SW 1271 (cell line): ENCODE measurements around the gene USP17L26.
"Not testable (repeated sequence)": the region's sequence is repeated elsewhere in the genome, so short reads cannot be mapped to it uniquely, and the experiment has no call there.

Experiments used
- DNase-seq, 2 experiments: peaks; one replicate each; lab custom pipeline; 2025; lab: John Stamatoyannopoulos, UW

The USP17L26 gene

GRCh38 chr4:9334358-9334757 is at the start of gene USP17L26:
Gene USP17L26 (plus strand): TSS chr4:9334658. CDS start chr4:9334658, 0 bp downstream.
- DNase-seq, result not testable (repeated sequence)

- not testable (repeated sequence) for DNase-seq
Measured at GRCh38 chr4:9324191-9324590, 10.3 kb upstream of the USP17L26 start.

GRCh38 chr4:9324865-9325264 is 9.6 kb upstream of the USP17L26 start, which contains the start of gene USP17L24:
Gene USP17L24 (plus strand): TSS chr4:9325165. CDS start chr4:9325165, 0 bp downstream.
- DNase-seq, result not testable (repeated sequence)

GRCh38 chr4:9329611-9330010 is 4.8 kb upstream of the USP17L26 start, which contains the start of gene USP17L25:
Gene USP17L25 (plus strand): TSS chr4:9329911. CDS start chr4:9329911, 0 bp downstream.
- not testable (repeated sequence) for DNase-seq

- not testable (repeated sequence) for DNase-seq
Measured at GRCh38 chr4:9339103-9339502, 4.6 kb downstream of the USP17L26 start, which contains the start of gene USP17L5. Gene USP17L5 (plus strand): TSS chr4:9339403. CDS start chr4:9339403, 0 bp downstream.

GRCh38 chr4:9343848-9344247 is 9.4 kb downstream of the USP17L26 start, which contains the start of gene USP17L27:
Gene USP17L27 (plus strand): TSS chr4:9344148. CDS start chr4:9344148, 0 bp downstream.
- not testable (repeated sequence) for DNase-seq

- not testable (repeated sequence) for DNase-seq
Measured at GRCh38 chr4:9348593-9348992, 14.1 kb downstream of the USP17L26 start, which contains the start of gene USP17L28. Gene USP17L28 (plus strand): TSS chr4:9348893. CDS start chr4:9348893, 0 bp downstream.

- DNase-seq, result not testable (repeated sequence)
Measured at GRCh38 chr4:9350866-9351265, 16.4 kb downstream of the USP17L26 start.

- DNase-seq, result not testable (repeated sequence)
Measured at GRCh38 chr4:9353338-9353737, 18.9 kb downstream of the USP17L26 start, which contains the start of gene USP17L29. Gene USP17L29 (plus strand): TSS chr4:9353638. CDS start chr4:9353638, 0 bp downstream.

- DNase-seq, result not testable (repeated sequence)
Measured at GRCh38 chr4:9362829-9363228, 28.4 kb downstream of the USP17L26 start, which contains the start of gene USP17L30. Gene USP17L30 (plus strand): TSS chr4:9363129. CDS start chr4:9363129, 0 bp downstream.

GRCh38 chr4:9379881-9380280 is 45.4 kb downstream of the USP17L26 start:
- not testable (repeated sequence) for DNase-seq

- not testable (repeated sequence) for DNase-seq
Measured at GRCh38 chr4:9381012-9381534, 46.6 kb downstream of the USP17L26 start.

GRCh38 chr4:9384126-9384525 is 49.7 kb downstream of the USP17L26 start:
- DNase-seq, result no peak
